Measurements from ENCODE around the gene HSBP1L1. TPM values are rescaled to one million over a fixed set of nuclear protein-coding genes. Genes with fewer than 3 reads are reported as not detected.
"Not testable (repeated sequence)": the region's sequence is repeated elsewhere in the genome, so short reads cannot be mapped to it uniquely, and the experiment has no call there.

HSBP1L1 gene
- total RNA-seq, 1 donor from 2014 or later: 1.8 TPM

- DNase-seq (ENCODE audit: low read depth in 2 of 2): peak; percentile 19 to 48
These were observed 18.8 kb downstream of the HSBP1L1 start for GRCh38 chr18:79983253-79983652.

DNA sequence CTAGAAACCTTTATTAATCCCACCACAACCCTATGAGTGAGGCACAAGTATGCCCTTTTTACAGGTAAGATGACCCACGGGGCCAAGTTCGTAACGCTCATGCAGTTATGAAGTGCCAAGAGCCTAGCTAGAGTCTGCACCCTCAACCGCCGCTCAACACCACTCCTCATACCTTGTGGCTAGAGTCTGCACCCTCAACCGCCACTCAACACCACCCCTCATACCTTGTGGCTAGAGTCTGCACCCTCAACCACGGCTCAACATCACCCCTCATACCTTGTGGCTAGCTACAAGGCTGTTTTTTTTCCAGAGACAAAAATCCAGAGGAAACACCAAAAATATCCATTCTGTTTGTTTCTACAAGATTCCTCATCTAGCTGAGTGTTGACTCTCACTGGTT, 19.4 kb downstream of the HSBP1L1 start:
- no peak for DNase-seq (ENCODE audit: low read depth in 2 of 2)

DNA sequence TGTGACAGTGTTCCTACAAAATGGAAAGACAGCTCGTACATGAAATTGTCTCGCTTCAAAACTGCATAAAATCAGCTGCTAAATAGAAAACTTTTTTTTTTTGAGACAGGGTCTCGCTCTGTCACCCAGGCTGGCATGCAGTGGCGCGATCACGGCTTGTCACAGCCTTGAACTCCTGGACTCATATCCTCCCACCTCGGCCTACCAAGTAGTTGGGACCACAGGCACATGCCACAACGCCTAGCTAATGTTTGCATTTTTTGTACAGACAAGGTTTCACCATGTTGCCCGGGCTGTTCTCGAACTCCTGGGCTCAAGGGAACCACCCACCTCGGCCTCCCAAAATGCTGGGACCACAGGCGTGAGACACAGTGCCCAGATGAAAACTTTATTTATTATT, 20.7 kb downstream of the HSBP1L1 start:
- DNase-seq (ENCODE audit: low read depth in 2 of 2): no peak

DNA sequence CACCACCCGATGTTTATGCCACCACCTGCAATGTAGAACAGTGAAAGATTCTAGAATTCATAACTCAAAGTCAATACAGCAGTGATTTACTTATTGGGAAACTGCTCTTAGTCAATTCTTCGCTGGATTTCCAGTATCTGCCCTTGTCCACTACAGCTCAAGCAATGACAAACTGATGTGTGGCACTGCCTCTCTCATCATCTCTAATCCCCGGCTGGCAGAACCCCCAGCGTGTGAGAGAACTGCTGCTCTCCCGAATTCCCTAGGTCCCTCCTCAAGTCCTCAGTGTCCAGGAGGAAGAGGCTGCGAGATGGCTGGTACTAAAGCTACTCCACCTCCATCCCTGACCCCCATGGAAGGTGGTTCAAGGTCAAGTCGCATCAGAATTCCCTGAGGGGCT, 22.3 kb downstream of the HSBP1L1 start:
- no peak for DNase-seq (ENCODE audit: low read depth in 2 of 2)

DNA sequence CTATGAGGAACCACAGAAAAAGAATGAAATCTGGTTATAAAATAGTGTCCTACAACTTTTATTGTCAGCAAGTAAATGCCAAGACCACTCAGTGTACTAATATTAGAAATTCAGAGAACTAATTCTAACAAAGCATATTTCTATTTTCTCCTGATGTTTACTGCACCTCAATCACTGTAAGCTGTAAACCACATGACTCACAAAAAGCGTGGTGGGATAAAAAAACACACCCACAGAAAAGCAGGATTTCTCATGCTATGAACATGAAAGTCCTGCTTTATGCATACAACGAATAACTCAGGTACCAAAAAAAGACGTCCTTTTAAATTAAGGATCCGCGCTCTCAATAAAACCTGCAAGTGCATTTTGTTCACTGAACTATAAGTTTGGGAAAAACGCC, 23.1 kb downstream of the HSBP1L1 start:
- DNase-seq (ENCODE audit: low read depth in 2 of 2): peak in 1 of 2 donors; percentile 37

DNA sequence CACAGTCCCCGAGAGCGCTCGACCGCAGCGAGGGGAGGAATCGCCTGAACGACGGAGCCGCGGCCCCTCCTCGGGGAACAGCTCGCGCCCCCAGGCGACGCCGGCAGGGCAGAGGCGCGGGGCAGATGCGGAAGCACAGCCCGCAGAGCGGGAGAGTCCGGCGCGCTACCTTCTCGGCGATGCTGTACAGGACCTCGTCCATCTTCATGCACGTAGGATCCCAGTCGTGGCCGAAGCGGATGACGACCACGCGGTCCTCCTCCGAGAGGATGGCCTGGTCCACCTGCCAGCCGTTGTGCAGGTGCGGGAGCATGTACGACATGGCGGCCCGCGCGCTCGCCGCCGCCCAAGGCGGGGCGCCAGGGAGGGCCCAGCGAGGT, 23.6 kb downstream of the HSBP1L1 start:
- peak in 1 of 2 donors; percentile 72 for DNase-seq (ENCODE audit: low read depth in 2 of 2)

DNA sequence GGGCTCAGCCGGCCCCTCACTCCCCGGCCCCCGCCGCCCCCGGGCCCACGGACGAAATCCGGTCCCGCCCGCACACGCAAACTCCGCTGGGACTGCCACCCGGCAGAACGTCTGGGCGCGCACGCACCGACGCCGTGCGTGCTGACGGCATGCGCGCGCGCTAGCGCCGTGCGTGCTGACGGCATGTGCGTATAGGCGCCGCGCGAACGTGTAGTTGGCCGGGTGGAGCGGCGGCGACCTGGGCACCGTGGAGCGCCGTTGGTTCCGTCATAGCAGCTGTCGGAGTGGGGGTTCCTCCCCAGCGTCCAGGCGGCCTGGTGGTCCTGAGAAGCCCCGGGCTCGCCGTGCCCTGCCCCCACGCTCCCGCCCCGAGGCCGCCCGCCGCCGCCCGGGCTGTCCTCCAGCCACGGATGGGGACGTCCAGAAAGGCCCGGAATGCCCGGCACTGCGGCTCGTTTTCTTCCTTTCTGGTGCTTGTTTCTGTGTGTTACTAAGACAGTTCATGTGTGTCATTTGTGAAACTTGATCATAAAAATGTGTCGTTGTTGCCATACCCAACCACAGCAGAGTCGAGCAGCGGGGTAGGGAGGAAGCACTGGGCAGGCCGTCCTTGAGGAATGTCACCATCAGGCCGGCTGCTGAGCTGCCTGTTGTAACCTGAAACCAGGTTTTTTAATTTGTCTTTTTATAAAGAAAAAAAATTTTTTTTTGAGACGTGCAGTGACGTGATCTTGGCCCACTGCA, 24.2 kb downstream of the HSBP1L1 start, which contains the start of gene TXNL4A:
Gene TXNL4A (minus strand): TSS at position 113 of the 744 bp plus-strand sequence. CDS start 171 bp downstream, outside the sequence.
- DNase-seq (ENCODE audit: low read depth in 2 of 2): peak; percentile 80 to 95

DNA sequence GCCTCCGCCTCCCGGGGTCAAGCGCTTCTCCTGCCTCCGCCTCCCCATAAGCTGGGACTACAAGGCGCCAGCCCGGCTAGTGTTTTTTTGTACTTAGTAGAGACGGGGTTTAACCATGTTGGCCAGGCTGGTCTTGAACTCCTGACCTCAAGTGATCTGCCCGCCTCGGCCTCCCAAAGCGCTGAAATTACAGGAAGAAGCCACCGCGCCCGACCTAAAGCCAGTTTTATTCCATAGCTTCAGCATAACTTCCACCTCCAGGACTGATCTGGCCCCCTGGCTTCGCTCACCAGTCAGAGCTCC, 24.7 kb downstream of the HSBP1L1 start:
- DNase-seq (ENCODE audit: low read depth in 2 of 2): no peak

GRCh38 chr18:79991494-79991893, 27.1 kb downstream of the HSBP1L1 start:
- DNase-seq (ENCODE audit: low read depth in 2 of 2): no peak

DNA sequence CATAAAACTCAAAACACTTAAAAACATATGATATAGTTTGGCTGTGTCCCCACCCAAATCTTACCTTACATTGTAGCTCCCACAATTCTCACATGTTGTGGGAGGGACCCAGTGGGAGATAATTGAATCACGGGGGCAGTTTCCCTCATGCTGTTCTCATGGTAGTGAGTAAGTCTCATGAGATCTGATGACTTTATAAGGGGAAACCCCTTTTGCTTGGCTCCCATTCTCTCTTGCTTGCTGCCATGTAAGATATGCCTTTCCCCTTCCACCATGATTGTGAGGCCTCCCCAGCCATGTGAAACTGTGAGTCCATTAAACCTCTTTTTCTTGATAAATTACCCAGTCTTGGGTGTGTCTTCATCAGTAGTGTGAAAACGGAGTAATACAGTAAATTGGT, 35.3 kb downstream of the HSBP1L1 start:
- not testable (repeated sequence) for DNase-seq (ENCODE audit: low read depth in 2 of 2)

GRCh38 chr18:80000877-80001276, 36.4 kb downstream of the HSBP1L1 start:
- no peak for DNase-seq (ENCODE audit: low read depth in 2 of 2)

DNA sequence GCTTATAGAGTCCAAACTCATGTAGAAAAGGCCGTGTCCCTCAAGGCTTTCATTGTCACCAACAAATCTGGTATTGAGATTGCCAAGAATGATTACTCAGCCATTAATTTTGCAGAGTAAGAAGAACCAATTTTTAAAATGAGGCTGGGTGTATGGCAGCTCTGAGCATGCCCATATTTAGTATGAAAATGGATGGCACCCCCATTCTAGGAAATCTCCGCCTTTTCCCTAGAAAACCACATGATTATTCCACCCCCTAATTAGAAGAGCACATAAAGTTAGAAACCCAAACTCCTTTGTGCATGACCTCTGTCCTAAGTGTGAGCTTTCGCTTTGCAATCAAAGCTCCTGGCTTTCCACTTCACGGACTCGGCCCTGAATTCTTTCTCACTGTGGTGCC, 38.0 kb downstream of the HSBP1L1 start:
- DNase-seq (ENCODE audit: low read depth in 2 of 2): no peak

DNA sequence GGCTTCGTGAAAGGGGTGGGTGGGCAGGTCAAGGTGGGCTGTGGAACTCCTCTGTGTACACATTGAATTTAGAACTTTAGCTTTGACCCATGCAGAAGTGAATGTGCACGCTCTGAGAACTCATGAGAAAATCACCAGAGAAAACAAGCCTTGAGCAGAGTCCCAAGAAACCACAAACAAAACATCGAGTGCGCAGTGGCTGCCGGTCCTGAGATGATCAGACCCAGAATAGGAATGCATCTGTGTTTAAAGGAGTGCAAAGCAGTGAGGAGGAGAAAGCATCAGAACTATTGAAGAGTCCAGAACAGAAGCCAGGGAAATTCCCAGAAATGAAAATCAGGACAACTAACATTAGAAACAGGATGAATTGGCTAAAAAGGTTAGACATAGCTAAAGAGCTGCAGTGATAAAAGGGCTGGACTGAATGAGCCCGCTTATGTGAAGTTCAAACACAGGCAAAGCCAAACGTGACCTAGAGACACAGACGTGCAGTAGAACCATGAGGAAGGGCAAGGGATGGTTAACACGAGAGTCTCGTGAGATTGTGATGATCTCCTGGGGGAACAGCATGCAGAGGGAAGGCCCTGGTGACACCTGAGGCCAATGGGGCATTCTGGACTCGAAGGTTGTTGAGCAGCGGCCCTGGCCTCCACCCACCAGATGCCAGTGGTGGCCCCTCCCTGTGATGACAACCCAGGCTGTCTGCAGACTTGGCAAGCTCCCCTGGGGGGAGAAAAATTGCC, 40.3 kb downstream of the HSBP1L1 start:
- no peak for DNase-seq (ENCODE audit: low read depth in 2 of 2)

DNA sequence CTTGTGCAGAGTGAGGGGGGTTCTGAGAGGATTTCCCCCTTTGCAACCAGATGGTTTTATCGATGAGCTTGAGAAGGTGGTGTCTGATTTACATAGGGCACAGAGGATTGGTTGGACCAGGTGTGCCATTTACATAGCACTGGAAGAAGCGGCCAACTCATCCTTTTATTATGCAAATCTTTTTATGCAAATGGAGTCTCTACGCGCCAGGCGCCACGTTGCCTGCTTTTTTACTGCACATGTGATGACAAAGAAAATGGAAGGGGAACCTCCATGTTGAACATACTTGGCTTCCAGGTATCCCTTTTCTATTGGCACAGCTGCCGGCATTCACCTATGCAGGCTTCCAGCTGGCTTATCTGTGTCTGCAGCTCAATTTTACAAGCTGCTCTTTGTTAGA, 42.3 kb downstream of the HSBP1L1 start:
- DNase-seq (ENCODE audit: low read depth in 2 of 2): no peak

GRCh38 chr18:80009661-80010550, 45.5 kb downstream of the HSBP1L1 start:
- DNase-seq (ENCODE audit: low read depth in 2 of 2): peak in 1 of 2 donors; percentile 56

GRCh38 chr18:80010551-80010906, 46.1 kb downstream of the HSBP1L1 start:
- no peak for DNase-seq (ENCODE audit: low read depth in 2 of 2)

DNA sequence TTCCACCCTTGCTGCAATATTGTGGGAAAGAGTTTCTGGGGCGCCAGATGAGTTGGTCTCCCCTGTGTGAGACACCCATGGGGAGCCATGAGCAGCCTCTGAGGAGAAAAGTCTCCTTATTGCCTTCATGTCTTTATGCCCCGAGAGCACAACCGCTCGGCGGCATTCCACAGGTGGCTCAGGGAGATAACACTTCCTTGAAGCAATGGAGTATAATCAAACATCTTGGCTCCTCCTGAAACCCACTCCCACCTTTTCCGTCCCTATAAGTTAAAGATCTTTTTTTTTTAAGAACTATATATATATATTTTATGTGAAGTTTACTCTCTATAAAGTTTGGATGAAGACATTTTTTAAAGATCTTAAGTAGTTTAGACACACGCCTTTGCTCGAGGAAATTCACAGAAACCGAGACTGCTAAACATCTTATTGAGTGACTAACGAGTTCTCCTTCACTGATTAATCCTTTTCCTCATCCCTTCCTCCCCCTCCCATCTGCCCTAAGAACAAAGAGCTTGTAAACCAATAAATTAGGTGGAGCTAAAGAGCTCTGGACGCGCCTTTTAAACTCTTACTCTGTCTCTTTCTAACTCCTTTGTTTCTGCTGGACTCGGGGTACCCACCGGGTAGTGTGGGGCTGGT, 47.2 kb downstream of the HSBP1L1 start:
- DNase-seq (ENCODE audit: low read depth in 2 of 2): not testable (repeated sequence)

GRCh38 chr18:80012714-80013113, 48.3 kb downstream of the HSBP1L1 start:
- no peak for DNase-seq (ENCODE audit: low read depth in 2 of 2)
